ENCODE measurements around the gene TMEM198. TPM values are rescaled to one million over a fixed set of nuclear protein-coding genes. Genes with fewer than 3 reads are reported as not detected.

Gene TMEM198
- total and polyA plus RNA-seq, 2 donors (not counting 3 experiments of a cell fraction or from before 2014, with no cell fraction given): not detected

DNA sequence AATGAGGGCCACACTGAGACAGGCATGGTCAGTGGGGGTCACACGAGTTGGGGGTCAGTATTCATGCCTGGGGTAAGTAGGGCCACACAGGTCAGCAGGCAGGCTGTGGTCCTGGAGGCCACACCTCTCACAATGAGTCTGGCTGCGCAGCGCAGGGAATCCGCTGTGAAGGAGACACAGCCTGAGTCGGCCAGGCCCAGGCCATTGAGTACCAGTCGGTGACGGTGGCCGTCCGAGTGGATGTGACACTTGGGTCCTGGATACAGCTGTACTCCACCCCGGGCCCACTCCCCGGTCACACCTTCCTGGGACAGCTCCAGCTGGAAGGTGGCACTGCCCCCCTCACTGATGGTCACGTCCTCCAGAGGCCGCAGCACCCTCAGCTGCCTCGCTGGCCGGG is 10.5 kb downstream of the TMEM198 start:
- no TSS peak for BruUV-seq (replicated peaks)
- H3K9me1 ChIP-seq (replicated peaks; ENCODE audit: control insufficient read depth, extremely low read depth, insufficient read depth, low read length): no peaks in the 10 kb centered on the region
- H2AFZ ChIP-seq (ENCODE audit: low read depth, low read length): no peak overlapping the region
- TF ChIP-seq EZH2 (IDR thresholded peaks at IDR 0.05; ENCODE audit: borderline replicate concordance, low read depth, low read length, severe bottlenecking) (no peak), FOS (IDR thresholded peaks at IDR 0.05; ENCODE audit: borderline replicate concordance, insufficient read depth, low read length) (no peak), JUN (IDR thresholded peaks at IDR 0.05; ENCODE audit: borderline replicate concordance, insufficient read depth, insufficient read length, low read depth) (no peak), MYC (IDR thresholded peaks at IDR 0.05; ENCODE audit: low read depth, low read length) (no peak), POLR2AphosphoS5 (IDR thresholded peaks at IDR 0.05; ENCODE audit: insufficient read depth, low read depth, low read length) (no peak), POLR2A (IDR thresholded peaks at IDR 0.05; ENCODE audit: low read depth, low read length) (no peak), GATA2 (IDR thresholded peaks at IDR 0.05; ENCODE audit: insufficient read depth, insufficient read length, low read depth, low read length) (no peak)
- TF ChIP-seq, protein P1, sequence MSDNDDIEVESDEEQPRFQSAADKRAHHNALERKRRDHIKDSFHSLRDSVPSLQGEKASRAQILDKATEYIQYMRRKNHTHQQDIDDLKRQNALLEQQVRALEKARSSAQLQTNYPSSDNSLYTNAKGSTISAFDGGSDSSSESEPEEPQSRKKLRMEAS (IDR thresholded peaks at IDR 0.05; ENCODE audit: insufficient read depth, insufficient read length): no peak
- TF ChIP-seq, protein P2, sequence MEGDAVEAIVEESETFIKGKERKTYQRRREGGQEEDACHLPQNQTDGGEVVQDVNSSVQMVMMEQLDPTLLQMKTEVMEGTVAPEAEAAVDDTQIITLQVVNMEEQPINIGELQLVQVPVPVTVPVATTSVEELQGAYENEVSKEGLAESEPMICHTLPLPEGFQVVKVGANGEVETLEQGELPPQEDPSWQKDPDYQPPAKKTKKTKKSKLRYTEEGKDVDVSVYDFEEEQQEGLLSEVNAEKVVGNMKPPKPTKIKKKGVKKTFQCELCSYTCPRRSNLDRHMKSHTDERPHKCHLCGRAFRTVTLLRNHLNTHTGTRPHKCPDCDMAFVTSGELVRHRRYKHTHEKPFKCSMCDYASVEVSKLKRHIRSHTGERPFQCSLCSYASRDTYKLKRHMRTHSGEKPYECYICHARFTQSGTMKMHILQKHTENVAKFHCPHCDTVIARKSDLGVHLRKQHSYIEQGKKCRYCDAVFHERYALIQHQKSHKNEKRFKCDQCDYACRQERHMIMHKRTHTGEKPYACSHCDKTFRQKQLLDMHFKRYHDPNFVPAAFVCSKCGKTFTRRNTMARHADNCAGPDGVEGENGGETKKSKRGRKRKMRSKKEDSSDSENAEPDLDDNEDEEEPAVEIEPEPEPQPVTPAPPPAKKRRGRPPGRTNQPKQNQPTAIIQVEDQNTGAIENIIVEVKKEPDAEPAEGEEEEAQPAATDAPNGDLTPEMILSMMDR (IDR thresholded peaks at IDR 0.05; ENCODE audit: extremely low read depth in 1 of 2, insufficient read depth in 1 of 2, low read depth in 1 of 2, low read length in 2 of 2): no peak
- no peak overlapping the region for H3K4me3 ChIP-seq (replicated peaks in 1 of 3; ENCODE audit: insufficient read depth in 1 of 3, low read depth in 1 of 3, low read length in 3 of 3)
- ChIA-PET POLR2A (no interaction called here), CTCF (no interaction called here)
- H3K36me3 ChIP-seq (ENCODE audit: control insufficient read depth in 2 of 2, extremely low read depth in 1 of 2, insufficient read depth in 2 of 2, low read length in 2 of 2): no peaks in the 10 kb centered on the region
- H3K4me2 ChIP-seq (ENCODE audit: insufficient read depth, low read length): no peak overlapping the region
- dilution Hi-C loops (cut with MboI; ENCODE audit: extremely low pct_ligation_motif_present, low sequenced_read_pairs) (no loop called here), intact Hi-C loops (cut with micrococcal nuclease) (no loop called here)
- no peaks in the 10 kb centered on the region for H3K9me3 ChIP-seq (replicated peaks; ENCODE audit: control insufficient read depth, insufficient read depth, low read length)
- H3K9ac ChIP-seq (replicated peaks; ENCODE audit: extremely low read depth, insufficient read depth, low read length): no peak overlapping the region
- H3K79me2 ChIP-seq (ENCODE audit: control insufficient read depth, insufficient read depth, low read length): no peaks in the 10 kb centered on the region
- DNase-seq (ENCODE audit: low read depth, low spot score): no peak
- H4K20me1 ChIP-seq (replicated peaks; ENCODE audit: control insufficient read depth, extremely low read depth, insufficient read depth, low read length): no peaks in the 10 kb centered on the region
- no peak for FAIRE-seq
- no peak overlapping the region for H3K27ac ChIP-seq (ENCODE audit: insufficient read depth, low read depth, low read length)
- no peaks in the 10 kb centered on the region for H3K4me1 ChIP-seq (ENCODE audit: control insufficient read depth, extremely low read depth, insufficient read depth, low read length)
- peaks cover 16 to 19% of the 10 kb centered on the region in 2 experiments for H3K27me3 ChIP-seq (ENCODE audit: control insufficient read depth in 2 of 2, insufficient read depth in 2 of 2, low read length in 2 of 2)
